Upper lobe of left lung (tissue), 4 donors: ENCODE data around the gene STAG3.
"Not testable (repeated sequence)": the region's sequence is repeated elsewhere in the genome, so short reads cannot be mapped to it uniquely, and the experiment has no call there.

Experiments used
- EP300 ChIP-seq, 4 donors: sonication (generic); formaldehyde crosslinking; IDR thresholded peaks; one replicate each; pipeline ENCODE4 v1.5.1; 2017; ENCODE audit warnings: antibody characterized with exemption in 4 of 4, control low read depth in 2 of 4
- POLR2A ChIP-seq, 4 donors: fragments of 450-650 bp; IDR thresholded peaks; one replicate each; pipeline ENCODE4 v1.5.1; 2016 to 2017; ENCODE audit warnings: antibody characterized with exemption in 4 of 4, mild to moderate bottlenecking in 2 of 4
- POLR2AphosphoS5 ChIP-seq, 2 donors: sonication (generic); formaldehyde crosslinking; IDR thresholded peaks; one replicate each; pipeline ENCODE4 v1.5.1; 2017; ENCODE audit warnings: antibody characterized with exemption in 2 of 2
- TF ChIP-seq, protein P1 (sequence below), 6 experiments: fragments of 450-650 bp in 4 of 6; fragments of 200-600 bp in 2 of 6; sonication (generic) in 2 of 6; IDR thresholded peaks; one replicate each; pipeline ENCODE4 v1.5.1; 2016 to 2019; ENCODE audit warnings: antibody characterized with exemption in 6 of 6

DNA sequence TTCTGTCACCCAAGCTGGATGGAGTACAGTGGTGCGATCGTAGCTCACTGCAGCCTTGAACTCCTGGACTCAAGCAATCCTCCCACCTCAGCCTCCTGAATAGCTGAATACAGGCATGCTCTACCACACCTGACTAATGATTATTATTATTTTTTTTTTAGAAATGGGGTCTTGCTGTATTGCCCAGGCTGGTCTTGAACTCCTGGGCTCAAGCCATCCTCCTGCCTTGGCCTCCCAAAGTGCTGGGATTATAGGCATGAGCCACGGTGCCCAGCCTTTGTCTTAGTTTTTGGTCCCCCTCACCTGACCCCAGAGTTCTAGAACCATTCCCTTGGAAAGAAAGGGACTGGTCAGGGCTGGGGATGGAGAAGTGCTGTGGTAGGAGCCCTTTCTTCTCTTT lies 2.4 kb downstream of the STAG3 start:
- TF ChIP-seq, protein P1, sequence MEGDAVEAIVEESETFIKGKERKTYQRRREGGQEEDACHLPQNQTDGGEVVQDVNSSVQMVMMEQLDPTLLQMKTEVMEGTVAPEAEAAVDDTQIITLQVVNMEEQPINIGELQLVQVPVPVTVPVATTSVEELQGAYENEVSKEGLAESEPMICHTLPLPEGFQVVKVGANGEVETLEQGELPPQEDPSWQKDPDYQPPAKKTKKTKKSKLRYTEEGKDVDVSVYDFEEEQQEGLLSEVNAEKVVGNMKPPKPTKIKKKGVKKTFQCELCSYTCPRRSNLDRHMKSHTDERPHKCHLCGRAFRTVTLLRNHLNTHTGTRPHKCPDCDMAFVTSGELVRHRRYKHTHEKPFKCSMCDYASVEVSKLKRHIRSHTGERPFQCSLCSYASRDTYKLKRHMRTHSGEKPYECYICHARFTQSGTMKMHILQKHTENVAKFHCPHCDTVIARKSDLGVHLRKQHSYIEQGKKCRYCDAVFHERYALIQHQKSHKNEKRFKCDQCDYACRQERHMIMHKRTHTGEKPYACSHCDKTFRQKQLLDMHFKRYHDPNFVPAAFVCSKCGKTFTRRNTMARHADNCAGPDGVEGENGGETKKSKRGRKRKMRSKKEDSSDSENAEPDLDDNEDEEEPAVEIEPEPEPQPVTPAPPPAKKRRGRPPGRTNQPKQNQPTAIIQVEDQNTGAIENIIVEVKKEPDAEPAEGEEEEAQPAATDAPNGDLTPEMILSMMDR (IDR thresholded peaks at IDR 0.05), result not testable (repeated sequence)
- not testable (repeated sequence) for TF ChIP-seq POLR2A, POLR2AphosphoS5, EP300 (IDR thresholded peaks at IDR 0.05)
